AG09309 (cell line): ENCODE measurements around the gene UNC119.

ENCODE experiments used
- DNase-seq: peaks from one replicate; pipeline ENCODE4 v3.0.0-alpha.2; 2010; ENCODE audit warnings: low read depth
- H3K4me3 ChIP-seq: 2 replicates; pipeline ENCODE4 v1.5.1; 2011; ENCODE audit warnings: mild to moderate bottlenecking, low read depth, low read length, moderate library complexity; ENCODE audit not compliant: control insufficient read depth
- TF ChIP-seq, protein P1 (sequence below): IDR thresholded peaks from 2 replicates; pipeline ENCODE4 v1.5.1; 2011; ENCODE audit warnings: mild to moderate bottlenecking, low read depth, low read length, inconsistent platforms; ENCODE audit not compliant: insufficient read depth, control insufficient read depth; ENCODE audit errors: missing control alignments

The UNC119 gene

GRCh38 chr17:28534740-28535375 lies 17.6 kb downstream of the UNC119 start:
- H3K4me3 ChIP-seq = no peak overlapping the region
- TF ChIP-seq, protein P1, sequence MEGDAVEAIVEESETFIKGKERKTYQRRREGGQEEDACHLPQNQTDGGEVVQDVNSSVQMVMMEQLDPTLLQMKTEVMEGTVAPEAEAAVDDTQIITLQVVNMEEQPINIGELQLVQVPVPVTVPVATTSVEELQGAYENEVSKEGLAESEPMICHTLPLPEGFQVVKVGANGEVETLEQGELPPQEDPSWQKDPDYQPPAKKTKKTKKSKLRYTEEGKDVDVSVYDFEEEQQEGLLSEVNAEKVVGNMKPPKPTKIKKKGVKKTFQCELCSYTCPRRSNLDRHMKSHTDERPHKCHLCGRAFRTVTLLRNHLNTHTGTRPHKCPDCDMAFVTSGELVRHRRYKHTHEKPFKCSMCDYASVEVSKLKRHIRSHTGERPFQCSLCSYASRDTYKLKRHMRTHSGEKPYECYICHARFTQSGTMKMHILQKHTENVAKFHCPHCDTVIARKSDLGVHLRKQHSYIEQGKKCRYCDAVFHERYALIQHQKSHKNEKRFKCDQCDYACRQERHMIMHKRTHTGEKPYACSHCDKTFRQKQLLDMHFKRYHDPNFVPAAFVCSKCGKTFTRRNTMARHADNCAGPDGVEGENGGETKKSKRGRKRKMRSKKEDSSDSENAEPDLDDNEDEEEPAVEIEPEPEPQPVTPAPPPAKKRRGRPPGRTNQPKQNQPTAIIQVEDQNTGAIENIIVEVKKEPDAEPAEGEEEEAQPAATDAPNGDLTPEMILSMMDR = no peak
- no peak for DNase-seq

GRCh38 chr17:28533091-28533807 lies 19.2 kb downstream of the UNC119 start:
- H3K4me3 ChIP-seq = no peak overlapping the region
- TF ChIP-seq, protein P1 = no peak
- DNase-seq = no peak

GRCh38 chr17:28532050-28532960 lies 20.1 kb downstream of the UNC119 start:
- TF ChIP-seq, protein P1 = no peak
- DNase-seq = no peak
- no peak overlapping the region for H3K4me3 ChIP-seq

DNA sequence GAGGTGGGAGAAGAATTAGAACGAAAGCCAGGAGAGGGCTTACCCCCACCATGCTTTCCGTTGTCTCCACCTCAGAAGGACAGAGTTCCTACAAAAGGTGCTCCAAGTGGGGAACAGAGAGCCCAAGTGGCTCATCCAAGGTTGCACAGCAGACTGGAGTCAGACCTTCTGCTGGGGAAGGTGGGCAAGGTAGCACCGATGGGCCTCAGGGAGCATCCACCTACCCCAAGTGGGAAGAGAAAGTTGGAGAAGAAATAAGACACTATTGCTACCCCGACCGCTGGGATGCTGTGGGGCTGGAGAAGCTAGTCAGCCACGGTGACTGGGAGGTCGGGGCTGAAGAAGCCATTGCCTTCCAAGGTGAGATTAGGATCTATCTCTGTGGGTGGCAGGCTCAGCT lies 21.5 kb downstream of the UNC119 start:
- TF ChIP-seq, protein P1 = no peak
- no peak for DNase-seq
- no peak overlapping the region for H3K4me3 ChIP-seq

DNA sequence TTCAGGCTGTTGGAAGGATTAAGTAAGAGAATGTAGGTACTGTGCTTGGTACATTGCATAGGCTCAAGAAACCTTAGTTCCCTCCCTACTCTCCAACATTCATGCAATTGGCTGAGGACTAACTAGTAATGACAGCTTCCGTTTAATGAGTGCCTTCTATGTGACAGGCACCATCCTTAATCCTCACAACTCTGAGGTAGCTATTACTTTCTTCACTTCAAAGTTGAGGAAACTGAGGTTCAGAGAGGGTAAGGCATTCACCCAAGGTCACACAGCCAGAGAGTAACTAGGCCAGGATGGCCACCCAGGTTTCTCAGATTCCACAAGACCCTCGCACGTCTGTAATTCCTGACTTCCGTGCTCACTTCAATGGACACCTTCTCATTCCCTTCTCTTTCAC lies 22.2 kb downstream of the UNC119 start:
- TF ChIP-seq, protein P1 = no peak
- no peak overlapping the region for H3K4me3 ChIP-seq
- DNase-seq = no peak

DNA sequence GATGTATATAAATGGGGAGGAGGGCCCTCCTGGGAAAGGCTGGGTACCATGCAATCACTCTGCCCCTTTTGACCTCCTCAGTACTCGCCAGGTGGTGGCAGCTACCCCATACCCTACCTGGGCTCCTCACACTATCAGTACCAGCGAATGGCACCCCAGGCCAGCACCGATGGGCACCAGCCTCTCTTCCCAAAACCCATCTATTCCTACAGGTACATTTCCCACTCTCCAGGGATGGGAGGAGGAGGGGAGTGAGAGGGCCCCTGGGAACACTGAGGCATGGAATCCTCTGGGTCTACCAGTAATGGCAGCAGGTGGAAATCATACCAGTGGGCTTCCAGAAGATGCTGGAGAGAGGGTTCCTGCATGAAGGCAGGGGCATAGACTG lies 23.4 kb downstream of the UNC119 start:
- DNase-seq = no peak
- TF ChIP-seq, protein P1 = no peak

More for the DNA sequence above, 23.4 kb downstream of the UNC119 start:
- no peak overlapping the region for H3K4me3 ChIP-seq
